B cell (primary cell): ENCODE data around the gene IRF8.

Experiments
- EZH2 ChIP-seq: IDR thresholded peaks from 2 replicates; pipeline ENCODE4 v1.6.1; 2012; ENCODE audit warnings: borderline replicate concordance, low read depth, mild to moderate bottlenecking, moderate library complexity, low read length; ENCODE audit not compliant: insufficient read depth, poor library complexity, severe bottlenecking
- TF ChIP-seq, protein P1 (sequence below): fragments of 200-600 bp; IDR thresholded peaks from one replicate; pipeline ENCODE4 v1.8.0; 2022; ENCODE audit warnings: antibody characterized with exemption, mild to moderate bottlenecking

DNA sequence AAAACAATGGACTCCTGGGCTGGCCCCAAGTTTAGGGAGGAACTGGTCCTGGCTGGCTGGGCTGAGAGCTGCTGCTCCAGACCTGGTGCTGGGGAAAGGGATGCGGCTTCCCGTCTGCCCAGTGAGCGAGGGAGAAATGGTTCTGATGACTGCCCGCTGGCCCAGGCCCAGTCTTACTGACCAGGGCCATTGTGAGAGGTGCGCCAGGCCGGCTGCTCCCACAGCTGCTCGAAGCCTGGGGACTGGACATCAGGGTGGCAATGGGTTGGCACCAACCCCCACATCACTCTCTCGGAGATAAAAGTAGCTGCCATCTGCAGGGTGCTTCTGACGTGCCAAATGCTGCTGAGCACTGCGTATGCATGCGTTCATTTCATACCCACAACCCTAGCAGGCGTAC is 53.2 kb downstream of the IRF8 start:
- TF ChIP-seq, protein P1, sequence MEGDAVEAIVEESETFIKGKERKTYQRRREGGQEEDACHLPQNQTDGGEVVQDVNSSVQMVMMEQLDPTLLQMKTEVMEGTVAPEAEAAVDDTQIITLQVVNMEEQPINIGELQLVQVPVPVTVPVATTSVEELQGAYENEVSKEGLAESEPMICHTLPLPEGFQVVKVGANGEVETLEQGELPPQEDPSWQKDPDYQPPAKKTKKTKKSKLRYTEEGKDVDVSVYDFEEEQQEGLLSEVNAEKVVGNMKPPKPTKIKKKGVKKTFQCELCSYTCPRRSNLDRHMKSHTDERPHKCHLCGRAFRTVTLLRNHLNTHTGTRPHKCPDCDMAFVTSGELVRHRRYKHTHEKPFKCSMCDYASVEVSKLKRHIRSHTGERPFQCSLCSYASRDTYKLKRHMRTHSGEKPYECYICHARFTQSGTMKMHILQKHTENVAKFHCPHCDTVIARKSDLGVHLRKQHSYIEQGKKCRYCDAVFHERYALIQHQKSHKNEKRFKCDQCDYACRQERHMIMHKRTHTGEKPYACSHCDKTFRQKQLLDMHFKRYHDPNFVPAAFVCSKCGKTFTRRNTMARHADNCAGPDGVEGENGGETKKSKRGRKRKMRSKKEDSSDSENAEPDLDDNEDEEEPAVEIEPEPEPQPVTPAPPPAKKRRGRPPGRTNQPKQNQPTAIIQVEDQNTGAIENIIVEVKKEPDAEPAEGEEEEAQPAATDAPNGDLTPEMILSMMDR = no peak
- TF ChIP-seq EZH2 = no peak
